T-helper 17 cell (primary cell): Measurements from ENCODE around the gene NDRG4. TPM values are rescaled to one million over a fixed set of nuclear protein-coding genes. Genes with fewer than 3 reads are reported as not detected.

Source experiments
- ATAC-seq: fragments of 150-1000 bp; cut with Tn5 transposase; 2 replicates; pipeline ENCODE4 v1.10.0; 2021; ENCODE audit warnings: mild to moderate bottlenecking, moderate library complexity
- DNase-seq, 3 donors: peaks; one replicate each; pipeline versions ENCODE4 v3.0.0 to v3.0.0-alpha.2; 2020 to 2021
- H3K9me3 ChIP-seq: one replicate; pipeline ENCODE4 v1.7.0; 2013; ENCODE audit warnings: low read length, mild to moderate bottlenecking; ENCODE audit not compliant: control insufficient read depth, poor library complexity, severe bottlenecking
- H3K27ac Mint-ChIP-seq: one replicate; pipeline ENCODE4 v1.8.0; 2022; ENCODE audit warnings: mild to moderate bottlenecking, moderate library complexity, mixed read lengths
- H3K27me3 Mint-ChIP-seq: one replicate; pipeline ENCODE4 v1.8.0; 2022; ENCODE audit warnings: mixed read lengths
- H3K36me3 Mint-ChIP-seq: one replicate; pipeline ENCODE4 v1.8.0; 2022; ENCODE audit warnings: low read depth, mixed read lengths
- H3K4me1 Mint-ChIP-seq: one replicate; pipeline ENCODE4 v1.8.0; 2022; ENCODE audit warnings: mild to moderate bottlenecking, mixed read lengths
- H3K4me3 Mint-ChIP-seq: one replicate; pipeline ENCODE4 v1.8.0; 2022; ENCODE audit warnings: mild to moderate bottlenecking, moderate library complexity, mixed read lengths
- total RNA-seq, 4 donors: library from RNA in 2 of 4; stranded (reverse) in 2 of 4; gene quantifications; one replicate each; pipeline ENCODE4 v1.2.3 and lab custom pipeline; 2022 to 2026

The NDRG4 gene
- total RNA-seq, 2 donors from 2014 or later, result 0.90 to 1.3 TPM

DNA sequence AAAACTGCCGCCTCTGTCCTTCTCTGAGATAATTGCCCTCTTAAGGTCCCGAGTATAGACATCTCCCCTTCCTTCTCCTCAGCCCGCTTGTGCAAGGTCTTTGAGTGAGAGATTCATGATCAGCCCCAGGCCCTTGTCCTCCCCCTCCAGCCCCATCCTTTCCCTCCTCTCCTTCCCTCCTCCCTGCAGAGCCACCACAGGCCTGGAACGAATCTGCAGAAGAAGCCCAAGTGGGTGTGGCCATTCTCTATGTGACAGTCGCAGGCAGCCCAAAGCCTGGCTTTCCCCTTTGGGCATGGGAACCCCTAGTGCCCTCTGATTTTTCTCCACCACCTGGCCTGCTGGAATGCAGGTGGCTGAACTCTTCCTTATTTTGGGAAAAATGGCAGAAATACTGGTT is 7.2 kb upstream of the NDRG4 start:
- no peaks in the 10 kb centered on the region for H3K9me3 ChIP-seq
- peaks cover 11% of the 10 kb centered on the region for H3K27me3 Mint-ChIP-seq
- peaks cover 8% of the 10 kb centered on the region for H3K4me1 Mint-ChIP-seq
- no peaks in the 10 kb centered on the region for H3K36me3 Mint-ChIP-seq
- no peak overlapping the region for H3K27ac Mint-ChIP-seq
- no peak overlapping the region for H3K4me3 Mint-ChIP-seq
- no peak for ATAC-seq
- no peak for DNase-seq

DNA sequence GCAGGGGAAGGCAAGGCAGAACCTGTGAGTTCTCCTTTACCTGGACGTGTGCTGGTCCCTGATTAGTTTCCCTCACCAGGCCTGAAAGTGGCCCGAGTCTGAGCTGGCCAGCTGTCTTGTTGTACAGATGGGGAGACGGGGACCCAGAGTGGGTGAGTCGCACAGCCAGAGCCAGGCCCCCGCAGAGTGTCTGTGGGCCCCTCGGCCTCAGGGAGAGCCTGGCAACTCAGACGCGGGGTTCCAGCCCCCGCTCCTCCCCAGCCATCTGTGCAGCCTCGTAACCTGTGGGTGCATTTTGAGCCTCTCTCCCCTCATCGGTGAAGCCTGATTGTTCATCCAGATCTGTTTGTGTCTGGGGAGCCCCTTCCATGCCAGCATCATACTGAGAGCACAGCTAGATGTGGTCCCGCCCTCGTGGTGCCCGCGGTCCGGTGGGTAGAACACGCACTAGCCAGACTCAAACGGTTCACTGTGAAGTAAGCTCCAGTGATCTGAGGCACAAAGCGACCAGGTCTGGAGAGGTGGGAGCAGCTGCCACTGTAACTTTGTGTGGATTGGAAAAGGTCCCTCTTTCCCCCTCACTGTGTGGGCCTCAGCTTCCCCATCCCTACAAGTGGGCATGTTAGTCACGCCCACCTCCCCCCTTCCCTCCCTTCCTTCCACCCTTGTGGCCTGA is 6.0 kb upstream of the NDRG4 start:
- peaks cover 13% of the 10 kb centered on the region for H3K27me3 Mint-ChIP-seq
- DNase-seq, result no peak
- no peak for ATAC-seq

DNA sequence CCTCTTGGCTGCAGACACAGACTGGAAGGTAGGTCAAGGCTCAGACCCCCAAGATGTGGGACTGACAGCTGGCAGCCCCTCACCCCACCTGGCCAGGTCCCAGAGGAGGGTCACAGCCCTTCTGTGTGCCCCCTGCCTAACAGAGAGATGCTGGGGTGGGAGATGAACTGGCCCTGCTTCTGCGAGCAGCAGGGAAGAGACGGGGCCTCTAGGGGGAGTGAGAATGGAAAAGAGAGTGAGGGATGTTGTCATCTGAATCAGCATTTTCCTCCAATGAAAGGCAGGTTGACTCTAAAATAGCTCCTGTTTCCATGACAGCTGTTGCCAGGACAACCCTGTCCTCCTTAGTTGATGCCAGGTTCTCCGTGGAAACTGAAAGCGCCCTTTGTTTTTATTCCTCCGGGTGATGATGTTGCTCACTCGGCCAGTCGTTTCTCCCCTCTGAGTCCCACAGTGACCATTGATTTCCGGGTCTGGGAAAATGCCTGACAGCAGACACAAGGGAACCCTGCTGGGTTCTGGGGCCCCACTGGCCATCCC is 4.9 kb upstream of the NDRG4 start:
- Mint-ChIP-seq H3K4me3 (no peak overlapping the region), H3K27ac (peak overlapping the region; percentile 27), H3K4me1 (peaks cover 8% of the 10 kb centered on the region), H3K36me3 (no peaks in the 10 kb centered on the region), H3K27me3 (peaks cover 13% of the 10 kb centered on the region)
- ATAC-seq (peak; percentile 78), DNase-seq (peak in 1 of 3 donors; percentile 40)
- no peaks in the 10 kb centered on the region for H3K9me3 ChIP-seq

More for the DNA sequence above, 6.0 kb upstream of the NDRG4 start:
- H3K4me3 Mint-ChIP-seq, result no peak overlapping the region
- H3K36me3 Mint-ChIP-seq, result no peaks in the 10 kb centered on the region
- peaks cover 10% of the 10 kb centered on the region for H3K4me1 Mint-ChIP-seq
- no peaks in the 10 kb centered on the region for H3K9me3 ChIP-seq
- no peak overlapping the region for H3K27ac Mint-ChIP-seq

DNA sequence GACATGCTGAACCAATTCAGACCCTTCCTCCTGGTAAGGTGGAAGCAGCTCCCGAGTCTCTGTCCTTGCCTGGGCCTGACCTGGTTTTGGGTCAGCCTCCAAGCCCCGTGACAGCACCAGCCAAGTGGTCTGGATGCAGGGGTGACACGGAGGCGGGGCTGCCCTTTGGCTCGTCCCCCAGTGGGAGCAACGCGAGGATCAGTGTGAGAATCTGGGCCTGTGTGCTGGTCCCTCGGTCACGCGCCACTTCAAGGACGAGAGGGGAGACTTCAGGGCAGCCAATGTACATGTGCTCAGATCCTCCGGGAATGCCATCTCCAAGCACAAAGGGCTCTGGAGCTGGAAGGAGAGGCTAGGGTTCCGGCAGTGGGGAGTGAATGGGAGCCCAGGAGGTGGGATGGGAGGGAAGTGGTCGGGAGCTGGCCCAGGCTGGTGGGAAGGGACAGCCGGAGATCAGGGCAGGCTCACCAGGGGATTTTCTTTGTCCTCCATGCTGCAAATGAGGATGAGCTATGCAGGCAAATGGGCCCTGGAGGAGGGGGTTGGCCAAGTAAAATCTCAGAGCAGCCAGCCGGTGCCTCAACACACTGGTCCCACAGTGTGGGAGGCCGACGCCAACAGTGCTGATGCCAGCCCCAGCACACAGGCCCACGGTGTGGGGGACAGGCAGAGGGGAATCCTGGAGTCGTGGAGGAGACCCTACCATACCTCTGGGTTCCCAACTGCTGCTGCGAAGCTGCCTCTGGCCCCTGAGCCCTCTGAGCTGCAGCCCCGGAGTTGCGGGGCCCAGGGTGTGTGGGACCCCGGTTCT is 4.2 kb upstream of the NDRG4 start:
- ATAC-seq (peak; percentile 12), DNase-seq (no peak)
- no peaks in the 10 kb centered on the region for H3K36me3 Mint-ChIP-seq
- peaks cover 13% of the 10 kb centered on the region for H3K27me3 Mint-ChIP-seq
- peak overlapping the region; percentile 27 for H3K27ac Mint-ChIP-seq
- H3K4me3 Mint-ChIP-seq, result no peak overlapping the region
- H3K9me3 ChIP-seq, result no peaks in the 10 kb centered on the region
- H3K4me1 Mint-ChIP-seq, result peaks cover 12% of the 10 kb centered on the region

DNA sequence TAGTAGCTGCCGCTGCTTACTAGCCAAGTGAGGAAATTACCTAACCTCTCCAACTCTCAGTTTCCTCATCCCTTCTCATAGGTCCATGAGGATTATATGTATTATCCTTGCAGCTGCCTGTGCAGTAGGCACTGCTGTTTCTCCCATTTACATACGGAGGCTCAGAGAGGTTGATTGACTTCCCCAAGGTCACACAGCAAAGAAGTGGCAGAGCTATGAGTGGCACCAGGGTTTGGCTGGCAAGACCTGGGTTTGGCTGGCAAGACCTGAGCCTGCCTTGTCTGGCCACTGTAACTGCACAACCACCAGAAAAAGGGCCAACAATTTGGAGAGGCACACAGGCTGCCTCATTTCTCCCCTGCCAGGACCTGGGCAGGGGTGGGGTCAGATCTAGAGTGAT is 2.5 kb upstream of the NDRG4 start:
- peaks cover 16% of the 10 kb centered on the region for H3K4me1 Mint-ChIP-seq
- H3K27ac Mint-ChIP-seq, result peak overlapping the region; percentile 82
- ATAC-seq (no peak), DNase-seq (no peak)
- peaks cover 14% of the 10 kb centered on the region for H3K27me3 Mint-ChIP-seq
- no peaks in the 10 kb centered on the region for H3K36me3 Mint-ChIP-seq
- H3K4me3 Mint-ChIP-seq, result no peak overlapping the region
- H3K9me3 ChIP-seq, result no peaks in the 10 kb centered on the region

DNA sequence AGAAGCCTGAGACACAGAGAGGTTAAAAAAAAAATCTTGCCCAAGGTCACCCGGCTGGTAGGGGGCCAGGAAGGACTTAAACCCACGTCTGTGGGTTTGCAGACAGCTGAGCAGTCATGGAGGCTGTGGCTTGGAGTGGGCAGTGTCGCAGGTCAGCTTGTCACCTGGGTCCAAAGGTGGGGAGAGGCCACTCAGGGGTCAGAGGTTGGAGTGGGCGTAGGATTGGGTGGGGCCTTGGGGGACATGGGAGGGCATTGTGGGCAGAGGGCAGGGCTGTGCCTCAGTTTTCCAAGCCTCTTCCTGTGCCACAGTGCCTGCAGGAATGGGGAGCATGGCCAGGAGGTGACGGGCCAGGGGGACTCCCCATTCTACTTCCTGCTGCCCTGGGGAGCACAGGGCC is 2.0 kb upstream of the NDRG4 start:
- Mint-ChIP-seq H3K4me3 (no peak overlapping the region), H3K4me1 (peaks cover 16% of the 10 kb centered on the region), H3K27ac (peak overlapping the region; percentile 82), H3K36me3 (no peaks in the 10 kb centered on the region), H3K27me3 (peaks cover 16% of the 10 kb centered on the region)
- ATAC-seq, result no peak
- no peak for DNase-seq
- no peaks in the 10 kb centered on the region for H3K9me3 ChIP-seq

DNA sequence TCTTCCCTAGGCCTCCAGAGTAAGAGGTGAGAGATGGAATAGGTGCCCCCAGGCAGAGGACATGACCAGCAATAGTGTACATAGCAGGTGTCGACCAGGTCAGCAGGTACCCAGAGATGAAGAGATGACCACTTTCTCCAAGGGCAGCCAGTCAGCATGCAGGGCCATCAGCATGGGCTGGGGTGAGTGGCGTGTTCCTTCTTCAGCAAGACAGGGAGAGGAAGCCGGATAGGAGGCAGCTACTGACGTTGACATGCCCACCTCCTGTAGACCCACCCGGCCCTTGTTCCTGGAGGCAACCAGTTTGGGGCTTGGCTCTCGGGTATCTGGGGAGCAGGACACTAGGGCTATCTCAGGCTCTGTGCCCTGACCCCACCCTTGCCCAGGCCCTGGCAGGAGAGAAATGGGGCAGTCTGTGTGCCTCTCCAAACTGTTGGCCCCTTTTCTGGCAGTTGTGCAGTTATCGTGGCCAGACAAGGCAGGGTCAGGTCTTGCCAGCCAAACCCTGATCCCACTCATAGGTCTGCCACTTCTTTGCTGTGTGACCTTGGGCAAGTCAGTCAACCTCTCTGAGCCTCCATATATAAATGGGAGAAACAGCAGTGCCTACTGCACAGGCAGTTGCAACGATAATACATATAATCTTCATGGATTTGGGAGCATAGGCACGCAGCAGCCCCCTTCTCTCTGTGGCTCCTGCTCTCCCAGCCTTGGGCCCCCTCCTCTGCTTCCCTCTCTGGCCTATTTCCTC is 1.4 kb upstream of the NDRG4 start:
- no peak overlapping the region for H3K4me3 Mint-ChIP-seq

DNA sequence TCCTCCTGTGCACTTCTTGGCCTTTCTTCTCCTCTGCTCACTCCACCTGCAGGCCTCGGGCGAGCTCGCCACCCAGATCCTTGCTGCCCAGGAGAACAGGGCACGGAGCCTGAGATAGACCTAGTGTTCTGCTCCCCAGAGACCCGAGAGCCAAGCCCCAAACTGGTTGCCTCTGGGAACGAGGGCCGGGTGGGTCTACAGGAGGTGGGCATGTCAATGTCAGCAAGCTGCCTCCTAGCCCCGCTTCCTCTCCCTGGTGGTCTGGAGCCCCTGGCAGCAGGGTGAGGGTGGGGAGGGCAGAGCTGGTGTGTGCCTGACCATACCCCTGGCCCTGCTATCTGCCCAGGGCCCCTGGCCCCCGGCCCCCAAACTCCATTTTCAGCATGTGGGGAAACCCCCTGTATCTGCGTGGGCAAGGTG is 841 bp upstream of the NDRG4 start:
- DNase-seq (no peak), ATAC-seq (no peak)
- Mint-ChIP-seq H3K27me3 (peaks cover 16% of the 10 kb centered on the region), H3K4me1 (peaks cover 16% of the 10 kb centered on the region), H3K36me3 (no peaks in the 10 kb centered on the region), H3K27ac (no peak overlapping the region), H3K4me3 (no peak overlapping the region)
- no peaks in the 10 kb centered on the region for H3K9me3 ChIP-seq

More for the DNA sequence above, 1.4 kb upstream of the NDRG4 start:
- DNase-seq, result no peak
- Mint-ChIP-seq H3K4me1 (peaks cover 16% of the 10 kb centered on the region), H3K36me3 (no peaks in the 10 kb centered on the region), H3K27me3 (peaks cover 16% of the 10 kb centered on the region), H3K27ac (peak overlapping the region; percentile 82)
- H3K9me3 ChIP-seq, result no peaks in the 10 kb centered on the region
- no peak for ATAC-seq

DNA sequence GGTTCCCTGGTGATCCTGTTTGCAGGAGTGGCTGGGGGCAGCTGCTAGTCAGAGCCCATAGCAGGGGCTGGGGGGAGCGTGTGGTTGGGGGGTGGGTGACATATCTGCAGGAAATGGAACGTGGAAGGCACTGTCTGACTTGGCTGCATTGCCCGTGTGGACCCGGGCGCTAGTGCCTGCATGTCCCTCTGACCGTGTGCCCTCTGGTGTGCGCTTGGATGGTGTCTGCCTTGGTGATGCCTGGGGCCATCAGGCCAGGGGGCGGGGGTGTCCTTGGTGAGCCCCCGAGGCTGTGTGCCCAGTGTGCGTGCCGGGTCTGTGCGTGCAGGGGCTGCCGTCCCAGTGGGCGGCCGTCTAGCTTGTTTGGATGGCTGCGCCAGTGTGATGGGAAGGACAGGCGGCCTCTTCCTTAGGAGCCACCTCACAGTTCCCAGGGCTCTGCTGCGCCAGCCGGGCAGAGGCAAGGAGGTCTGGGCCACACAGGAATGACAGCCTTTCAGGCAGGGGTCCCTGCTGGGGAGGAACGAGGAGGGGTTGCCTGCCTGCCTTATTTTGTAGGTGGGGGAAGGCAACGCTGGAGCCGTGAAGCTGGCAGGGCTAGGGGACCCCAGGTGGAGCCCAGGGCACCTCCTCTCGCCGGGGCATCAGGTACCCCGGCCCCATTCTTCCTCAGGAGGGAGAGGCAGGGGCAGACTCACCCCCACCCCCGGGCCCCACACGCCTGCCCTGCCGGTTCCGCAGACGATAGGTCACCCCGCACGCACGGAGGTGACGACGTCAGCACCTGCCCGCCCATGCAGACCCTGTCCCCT is 693 bp downstream of the NDRG4 start:
- H3K4me3 Mint-ChIP-seq, result peak overlapping the region; percentile 81
- H3K27ac Mint-ChIP-seq, result no peak overlapping the region
- ATAC-seq (peak; percentile 33), DNase-seq (no peak)
- no peaks in the 10 kb centered on the region for H3K9me3 ChIP-seq
- peaks cover 13% of the 10 kb centered on the region for H3K4me1 Mint-ChIP-seq
- H3K27me3 Mint-ChIP-seq, result peaks cover 16% of the 10 kb centered on the region
- no peaks in the 10 kb centered on the region for H3K36me3 Mint-ChIP-seq

DNA sequence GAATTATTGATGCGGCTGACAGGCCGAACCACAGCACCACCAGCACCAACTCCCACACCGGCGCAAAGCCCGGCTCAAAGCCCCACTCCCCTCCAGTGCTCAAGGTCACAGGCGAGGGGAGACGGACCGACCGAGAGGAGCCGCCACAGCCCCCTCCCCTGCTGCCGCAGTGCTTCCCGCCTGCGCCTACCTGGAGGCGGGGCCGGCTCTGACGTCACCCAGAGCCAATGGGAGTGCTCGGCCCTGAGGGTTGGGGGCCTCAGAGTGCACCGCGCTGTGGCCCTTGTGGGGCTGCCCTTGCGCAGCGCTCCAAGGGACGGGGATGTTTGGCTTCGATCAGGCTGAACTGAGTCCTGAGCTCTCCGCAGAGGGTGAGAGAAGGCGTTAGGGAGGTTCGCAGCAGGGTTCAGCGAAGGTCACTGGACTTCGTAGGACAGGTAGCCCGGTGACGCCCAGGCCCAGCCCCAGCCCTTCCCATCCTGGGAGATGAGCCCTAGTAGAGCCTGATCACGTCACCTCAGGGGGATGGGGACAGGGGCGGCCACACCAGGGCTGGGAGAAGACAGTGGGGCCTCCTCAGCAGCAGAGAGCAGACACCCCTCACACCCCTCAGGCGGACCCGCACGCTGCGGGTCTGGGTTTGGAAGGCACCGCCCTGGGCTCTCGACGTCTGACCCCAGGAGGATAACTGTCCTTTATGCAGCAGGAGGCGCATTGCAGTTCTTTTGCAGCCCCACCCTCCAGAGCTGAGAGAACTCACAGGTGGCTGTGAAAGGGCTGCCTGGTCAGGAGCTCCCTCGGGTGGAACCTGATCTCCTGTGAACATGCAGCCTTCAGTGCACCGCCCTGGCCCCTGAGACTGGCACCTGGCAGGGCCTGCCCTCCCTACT is 1.5 kb downstream of the NDRG4 start:
- Mint-ChIP-seq H3K27ac (no peak overlapping the region), H3K36me3 (no peaks in the 10 kb centered on the region), H3K4me3 (peak overlapping the region; percentile 81), H3K27me3 (peaks cover 16% of the 10 kb centered on the region), H3K4me1 (peaks cover 13% of the 10 kb centered on the region)
- DNase-seq, result peak in 1 of 3 donors; percentile 40
- peak; percentile 73 for ATAC-seq
- H3K9me3 ChIP-seq, result no peaks in the 10 kb centered on the region

DNA sequence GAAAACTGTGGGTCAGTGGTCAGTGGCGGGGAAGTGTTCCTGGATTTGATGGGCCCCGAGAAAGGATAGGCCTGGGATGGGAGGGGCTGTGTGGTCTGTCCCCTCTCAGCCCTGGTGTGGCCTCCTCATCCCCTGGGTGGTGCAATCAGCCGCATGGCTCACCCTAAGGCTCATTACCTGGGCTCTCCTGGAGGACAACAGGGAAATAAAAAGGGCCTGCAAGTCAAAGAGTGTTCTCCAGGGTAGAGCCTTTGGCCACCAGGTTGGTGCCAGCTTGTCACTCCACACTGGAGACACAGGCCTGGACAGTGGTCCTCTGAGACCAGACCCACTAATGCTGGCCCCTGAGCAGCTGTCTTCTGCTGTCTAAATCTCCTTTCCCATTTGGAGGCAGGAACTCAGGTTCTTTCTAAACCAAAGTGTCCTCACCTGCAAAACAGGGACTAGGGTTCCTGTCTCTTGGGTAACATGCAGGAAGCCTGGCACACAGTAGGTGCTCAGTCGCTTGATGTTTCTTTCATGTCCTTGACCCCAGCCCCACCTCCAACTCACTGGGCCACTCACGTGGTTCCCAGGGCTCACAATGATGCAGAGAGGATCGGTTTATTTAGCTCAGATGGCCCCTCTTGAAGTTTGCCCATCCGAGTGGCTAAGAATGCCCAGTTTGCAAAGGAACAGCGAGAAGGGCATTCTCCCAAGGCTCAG is 2.4 kb downstream of the NDRG4 start:
- Mint-ChIP-seq H3K27ac (no peak overlapping the region), H3K27me3 (peaks cover 16% of the 10 kb centered on the region), H3K4me1 (peaks cover 19% of the 10 kb centered on the region), H3K4me3 (no peak overlapping the region), H3K36me3 (no peaks in the 10 kb centered on the region)
- H3K9me3 ChIP-seq, result no peaks in the 10 kb centered on the region
- DNase-seq, result no peak
- no peak for ATAC-seq
